Osteoblast (primary cell): ENCODE measurements around the gene CPEB3. TPM values are rescaled to one million over a fixed set of nuclear protein-coding genes. Genes with fewer than 3 reads are reported as not detected.
A peak's percentile ranks its signal among the peaks of the same experiment; 100 is the strongest.
"Not testable (repeated sequence)": the region's sequence is repeated elsewhere in the genome, so short reads cannot be mapped to it uniquely, and the experiment has no call there.

Experiments used
- DNase-seq: peaks from one replicate; pipeline ENCODE4 v3.0.0; 2011; ENCODE audit warnings: low spot score, mixed read lengths; ENCODE audit not compliant: insufficient read length; ENCODE audit errors: missing footprints
- H2AFZ ChIP-seq: 2 replicates; pipeline ENCODE4 v1.6.0; 2011; ENCODE audit warnings: mild to moderate bottlenecking, low read length
- H3K27ac ChIP-seq: 2 replicates; pipeline ENCODE4 v1.5.1; 2011; ENCODE audit warnings: mild to moderate bottlenecking, low read depth, low read length, moderate library complexity
- H3K27me3 ChIP-seq: 2 replicates; pipeline ENCODE4 v1.6.0; 2012; ENCODE audit warnings: mild to moderate bottlenecking, control low read depth, inconsistent platforms, low read length, moderate library complexity; ENCODE audit not compliant: insufficient read depth
- H3K36me3 ChIP-seq: 2 replicates; pipeline ENCODE4 v1.5.1; 2011; ENCODE audit warnings: mild to moderate bottlenecking, low read length, control low read depth, moderate library complexity; ENCODE audit not compliant: insufficient read depth
- H3K4me1 ChIP-seq: 2 replicates; pipeline ENCODE4 v1.5.1; 2011; ENCODE audit warnings: mild to moderate bottlenecking, low read length, control low read depth, moderate library complexity; ENCODE audit not compliant: insufficient read depth
- H3K4me2 ChIP-seq: 2 replicates; pipeline ENCODE4 v1.6.0; 2011; ENCODE audit warnings: mild to moderate bottlenecking, low read length; ENCODE audit not compliant: insufficient read depth
- H3K4me3 ChIP-seq: fragments of 200-600 bp; sonication (generic); 3 replicates; pipeline ENCODE4 v1.5.1; 2012; ENCODE audit warnings: mild to moderate bottlenecking, low read length, inconsistent platforms; ENCODE audit not compliant: insufficient read depth
- H3K79me2 ChIP-seq: 2 replicates; pipeline ENCODE4 v1.6.0; 2012; ENCODE audit warnings: mild to moderate bottlenecking, low read length, control low read depth, inconsistent platforms; ENCODE audit not compliant: insufficient read depth
- H3K9me3 ChIP-seq: 2 replicates; pipeline ENCODE4 v1.5.1; 2011; ENCODE audit warnings: low read depth, low read length, control low read depth
- H4K20me1 ChIP-seq: 2 replicates; pipeline ENCODE4 v1.6.0; 2012; ENCODE audit warnings: mild to moderate bottlenecking, low read length, control low read depth; ENCODE audit not compliant: insufficient read depth
- CTCF ChIP-seq: IDR thresholded peaks from 2 replicates; pipeline ENCODE4 v1.5.1; 2011; ENCODE audit warnings: mild to moderate bottlenecking, low read depth, low read length, moderate library complexity; ENCODE audit errors: extremely low read depth
- total RNA-seq: library from RNA; depleted of rRNA; stranded (reverse); fragments of >200 nt; gene quantifications from 2 replicates; pipeline ENCODE4 v1.2.3, GENCODE V29; 2012

CPEB3 gene
- total RNA-seq, 1 donor, result 1.1 TPM

- Histone ChIP-seq H3K79me2 (no peaks in the 10 kb centered on the region), H3K27me3 (no peaks in the 10 kb centered on the region), H3K4me3 (no peak overlapping the region), H3K27ac (no peak overlapping the region), H3K4me1 (no peaks in the 10 kb centered on the region), H3K36me3 (no peaks in the 10 kb centered on the region), H3K9me3 (no peaks in the 10 kb centered on the region), H4K20me1 (no peaks in the 10 kb centered on the region), H2AFZ (no peak overlapping the region), H3K4me2 (no peak overlapping the region)
- TF ChIP-seq CTCF, result no peak
- DNase-seq, result peak; percentile 41
These were observed 245.2 kb downstream of the CPEB3 start for GRCh38 chr10:92045641-92046106.

- TF ChIP-seq CTCF, result no peak
- Histone ChIP-seq H3K36me3 (no peaks in the 10 kb centered on the region), H3K4me2 (no peak overlapping the region), H4K20me1 (no peaks in the 10 kb centered on the region), H3K4me3 (no peak overlapping the region), H3K9me3 (no peaks in the 10 kb centered on the region), H3K27me3 (no peaks in the 10 kb centered on the region), H2AFZ (no peak overlapping the region), H3K4me1 (no peaks in the 10 kb centered on the region), H3K79me2 (no peaks in the 10 kb centered on the region), H3K27ac (no peak overlapping the region)
- no peak for DNase-seq
These were observed 248.3 kb downstream of the CPEB3 start for GRCh38 chr10:92042541-92042940.

GRCh38 chr10:92038949-92039348, 251.9 kb downstream of the CPEB3 start:
- H2AFZ ChIP-seq, result no peak overlapping the region
- H3K4me1 ChIP-seq, result no peaks in the 10 kb centered on the region
- no peak for TF ChIP-seq CTCF
- no peaks in the 10 kb centered on the region for H4K20me1 ChIP-seq
- H3K27ac ChIP-seq, result no peak overlapping the region
- no peaks in the 10 kb centered on the region for H3K36me3 ChIP-seq
- H3K9me3 ChIP-seq, result no peaks in the 10 kb centered on the region
- no peaks in the 10 kb centered on the region for H3K79me2 ChIP-seq
- no peak overlapping the region for H3K4me3 ChIP-seq
- no peak for DNase-seq
- H3K4me2 ChIP-seq, result no peak overlapping the region
- H3K27me3 ChIP-seq, result no peaks in the 10 kb centered on the region

GRCh38 chr10:92033070-92033469, 257.8 kb downstream of the CPEB3 start:
- DNase-seq, H3K27ac ChIP-seq, H3K27me3 ChIP-seq, H3K4me1 ChIP-seq, H3K4me2 ChIP-seq, H3K4me3 ChIP-seq, H3K9me3 ChIP-seq, H3K79me2 ChIP-seq, H4K20me1 ChIP-seq, H2AFZ ChIP-seq: not testable (repeated sequence)
- peaks cover 29% of the 10 kb centered on the region for H3K36me3 ChIP-seq
